GM12891 (cell line): ENCODE data around the gene CEP72.

ENCODE experiments used
- POLR2A ChIP-seq: IDR thresholded peaks from 2 replicates; pipeline ENCODE4 v1.6.1; 2011; ENCODE audit warnings: low read depth, low read length, control low read depth
- POLR2AphosphoS5 ChIP-seq: IDR thresholded peaks from 2 replicates; pipeline ENCODE4 v1.6.1; 2011; ENCODE audit warnings: low read depth, low read length, control low read depth

DNA sequence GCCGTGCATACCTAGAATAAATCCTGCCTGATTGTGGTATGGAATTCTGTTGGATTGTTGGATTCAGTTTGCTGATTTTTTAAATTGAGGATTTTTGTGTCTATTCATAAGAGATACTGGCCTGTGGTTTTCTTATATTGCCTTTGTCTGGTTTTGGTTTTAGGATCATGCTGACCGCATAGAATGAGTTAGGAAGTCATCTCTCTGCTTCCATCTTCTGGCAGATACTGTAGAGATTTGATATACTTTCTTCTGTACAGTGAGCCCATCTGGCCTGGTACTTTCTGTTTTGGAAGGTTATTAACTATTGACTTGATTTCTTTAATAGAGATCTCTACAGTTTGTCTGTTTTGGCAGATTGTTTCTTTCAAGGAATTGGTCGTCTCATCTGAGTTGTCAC lies 14.7 kb downstream of the CEP72 start:
- TF ChIP-seq POLR2A: no peak
- TF ChIP-seq POLR2AphosphoS5: no peak
